HG03558 (cell line): ENCODE results near the gene MAP6D1.

ENCODE experiments used
- ATAC-seq: cut with Tn5 transposase; IDR thresholded peaks from one replicate; pipeline ENCODE4 v1.9.1; 2021; ENCODE audit warnings: moderate number of reproducible peaks; ENCODE audit not compliant: unreplicated experiment; ENCODE audit errors: extremely low read depth

The MAP6D1 gene

DNA sequence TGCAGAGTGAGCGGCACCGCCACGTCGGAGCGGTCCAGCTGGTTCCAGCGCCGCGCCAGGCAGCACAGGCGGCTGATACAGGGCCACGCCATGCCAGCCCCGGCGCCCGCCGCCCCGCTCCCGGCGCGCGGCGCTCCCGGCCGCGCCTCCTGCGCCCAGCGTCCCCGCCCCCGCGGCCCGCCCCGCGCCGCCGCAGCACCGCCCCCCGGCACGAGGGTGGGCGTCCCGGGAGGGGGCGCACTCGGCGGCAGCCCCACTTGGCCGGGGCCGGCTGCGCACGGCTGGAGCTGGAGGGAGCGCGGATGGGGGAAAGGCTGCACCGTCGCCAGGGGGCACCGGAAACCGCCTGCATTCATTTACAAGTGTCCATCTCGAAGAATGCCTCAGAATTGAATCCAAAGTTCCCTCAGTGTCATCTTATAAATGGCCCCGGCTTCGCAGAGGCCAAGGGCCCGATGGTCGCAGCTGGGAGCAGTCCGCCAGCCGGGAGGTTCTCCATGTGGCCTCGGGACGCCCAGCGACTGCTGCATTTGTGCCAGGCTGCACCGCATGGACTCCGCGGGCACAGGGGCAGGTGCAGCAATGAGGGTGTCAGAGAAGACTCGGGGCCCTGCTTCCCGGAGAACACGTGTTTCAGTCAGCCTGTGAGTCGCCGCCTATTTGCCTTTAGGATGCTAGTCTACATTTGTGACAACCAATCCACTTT is at the start of gene MAP6D1:
MAP6D1 (minus strand) TSS at position 122 of the 706 bp plus-strand sequence; CDS start at position 92, 30 bp downstream.
- ATAC-seq, result no peak

DNA sequence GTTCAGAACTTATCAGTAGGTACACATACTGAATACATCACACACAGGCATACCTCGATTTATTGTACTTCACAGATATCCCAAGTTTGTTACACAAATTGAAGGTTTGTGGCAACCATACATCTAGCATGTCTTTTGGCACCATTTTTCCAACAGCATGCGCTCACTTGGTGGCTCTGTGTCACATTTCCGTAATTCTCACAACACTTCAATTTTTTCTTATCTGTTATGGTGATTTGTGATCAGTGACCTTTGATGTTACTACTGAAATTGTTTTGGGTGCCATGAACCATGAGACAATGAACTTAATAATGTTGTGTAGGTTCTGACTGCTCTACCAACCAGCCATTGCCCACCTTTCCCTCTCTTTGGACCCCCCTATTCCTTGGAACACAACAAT is 48.5 kb upstream of the MAP6D1 start:
- no peak for ATAC-seq

DNA sequence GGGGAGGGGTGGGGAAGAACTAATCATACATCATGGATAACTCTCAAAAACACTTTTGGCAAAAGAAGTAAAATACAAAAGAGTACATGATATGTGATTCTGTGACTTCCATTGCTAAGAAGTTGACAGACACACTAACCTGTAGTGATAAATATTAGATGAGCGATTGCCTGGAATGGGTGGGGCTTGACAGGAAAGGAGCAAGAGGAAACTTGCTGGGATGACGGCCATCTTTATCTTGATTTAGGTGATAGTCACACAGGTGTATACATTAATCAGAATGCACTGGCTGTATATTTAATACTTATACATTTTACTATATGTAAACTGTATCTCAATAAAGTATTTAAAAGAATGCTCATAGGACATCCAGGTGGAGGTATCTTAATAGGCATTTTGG is 46.2 kb upstream of the MAP6D1 start:
- ATAC-seq, result no peak

DNA sequence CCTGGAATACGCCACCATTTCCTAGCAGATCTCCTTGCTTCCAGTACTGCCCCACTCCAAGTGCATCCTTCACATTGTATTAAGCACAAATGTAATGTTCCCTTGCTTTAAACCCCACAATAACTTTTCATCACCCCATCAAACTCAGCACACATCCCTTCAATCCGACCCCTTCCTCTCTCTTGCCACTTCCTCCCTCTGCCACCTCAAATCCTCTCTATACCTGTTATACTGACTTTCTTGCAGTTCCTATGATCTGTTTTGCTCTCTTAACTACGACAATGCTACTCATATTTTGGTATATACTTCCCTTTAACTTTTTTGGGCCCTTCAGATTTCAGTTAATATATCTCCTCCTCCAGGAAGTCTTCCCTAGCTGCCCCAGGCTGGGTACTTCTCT is 45.2 kb upstream of the MAP6D1 start:
- ATAC-seq, result no peak

DNA sequence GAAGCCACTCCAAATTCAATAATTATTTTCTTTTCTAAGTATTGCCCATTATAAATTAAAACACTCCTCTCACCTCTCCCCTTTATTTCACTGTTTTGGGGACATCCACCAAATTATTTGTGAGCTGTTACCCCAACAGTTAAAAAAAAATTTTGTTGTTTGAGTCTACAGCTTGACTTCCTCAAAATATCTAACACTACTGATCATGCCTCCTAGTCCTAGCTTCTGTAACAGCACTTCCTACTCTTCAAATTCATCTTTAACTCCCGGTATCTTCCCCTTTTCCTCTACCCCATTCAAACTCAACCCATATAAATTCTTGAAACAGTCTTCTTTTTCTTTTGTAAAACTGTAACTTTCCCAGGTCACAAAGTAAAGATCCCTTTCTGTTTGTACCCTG is 43.4 kb upstream of the MAP6D1 start:
- no peak for ATAC-seq

DNA sequence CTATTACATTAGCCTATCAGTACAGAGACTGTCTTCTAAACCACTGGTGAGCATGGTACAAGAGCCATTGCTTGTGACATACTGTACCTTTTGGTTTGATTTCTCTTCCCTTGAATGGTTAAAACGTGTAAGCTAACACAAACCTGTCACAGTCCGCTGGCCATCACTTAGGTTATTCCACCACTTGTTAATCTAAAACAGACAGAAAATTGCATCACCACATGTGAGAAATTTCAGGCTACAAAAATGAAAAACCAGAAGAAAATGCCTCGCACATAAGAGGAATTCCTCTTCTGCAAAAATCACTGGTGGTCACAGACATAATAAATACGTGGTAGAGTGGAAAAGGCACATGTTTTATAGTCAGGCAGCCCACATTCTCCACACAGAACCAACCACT is 37.2 kb upstream of the MAP6D1 start:
- ATAC-seq, result no peak

DNA sequence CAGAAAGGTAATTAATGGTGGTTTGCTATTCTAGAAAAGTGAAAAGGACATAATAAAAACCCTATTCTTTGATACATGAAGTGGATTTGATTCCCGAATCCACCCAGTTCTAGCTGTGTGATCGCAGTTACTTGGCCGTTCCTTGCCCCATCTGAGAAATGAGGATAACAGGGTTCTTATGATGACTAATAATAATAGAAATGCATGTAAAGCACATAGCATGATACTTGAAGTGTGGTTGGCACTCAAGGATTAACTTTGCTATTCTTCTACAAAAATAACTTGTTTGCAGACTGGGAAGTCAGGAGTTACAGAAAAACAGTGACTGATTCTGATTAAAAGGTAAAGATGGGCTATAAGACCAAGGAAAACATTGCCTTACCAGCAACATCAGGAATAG is 32.5 kb upstream of the MAP6D1 start:
- ATAC-seq, result no peak

DNA sequence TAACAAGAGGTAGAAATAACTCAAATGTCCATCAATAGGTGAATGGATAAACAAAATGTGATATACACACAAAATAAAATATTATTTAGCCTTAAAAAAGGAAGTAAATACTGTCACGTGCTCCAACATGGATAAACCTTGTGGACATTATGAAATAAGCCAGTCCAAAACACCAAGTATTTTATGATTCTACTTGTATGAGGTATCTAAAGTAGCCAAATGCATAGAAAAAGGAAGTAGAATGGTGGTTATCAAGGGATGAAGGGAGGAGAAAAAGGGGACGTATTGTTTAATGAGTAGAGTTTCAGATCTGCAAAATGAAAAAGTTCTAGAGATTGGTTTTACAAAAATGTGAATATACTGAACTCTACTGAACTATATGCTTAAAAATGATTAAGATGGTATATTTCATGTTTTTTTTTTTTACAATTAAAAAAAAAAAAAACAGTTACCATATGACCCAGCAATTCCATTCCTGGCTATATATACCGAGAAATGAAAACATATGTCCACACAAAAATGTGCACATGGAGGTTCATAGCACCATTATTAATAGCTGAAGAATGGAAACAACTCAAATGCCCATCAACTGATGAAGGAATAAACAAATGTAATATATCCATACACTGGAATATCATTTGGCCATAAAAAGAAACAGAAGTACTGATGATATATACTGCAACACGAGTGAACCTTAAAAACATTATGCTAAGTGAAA is 29.1 kb upstream of the MAP6D1 start:
- no peak for ATAC-seq

DNA sequence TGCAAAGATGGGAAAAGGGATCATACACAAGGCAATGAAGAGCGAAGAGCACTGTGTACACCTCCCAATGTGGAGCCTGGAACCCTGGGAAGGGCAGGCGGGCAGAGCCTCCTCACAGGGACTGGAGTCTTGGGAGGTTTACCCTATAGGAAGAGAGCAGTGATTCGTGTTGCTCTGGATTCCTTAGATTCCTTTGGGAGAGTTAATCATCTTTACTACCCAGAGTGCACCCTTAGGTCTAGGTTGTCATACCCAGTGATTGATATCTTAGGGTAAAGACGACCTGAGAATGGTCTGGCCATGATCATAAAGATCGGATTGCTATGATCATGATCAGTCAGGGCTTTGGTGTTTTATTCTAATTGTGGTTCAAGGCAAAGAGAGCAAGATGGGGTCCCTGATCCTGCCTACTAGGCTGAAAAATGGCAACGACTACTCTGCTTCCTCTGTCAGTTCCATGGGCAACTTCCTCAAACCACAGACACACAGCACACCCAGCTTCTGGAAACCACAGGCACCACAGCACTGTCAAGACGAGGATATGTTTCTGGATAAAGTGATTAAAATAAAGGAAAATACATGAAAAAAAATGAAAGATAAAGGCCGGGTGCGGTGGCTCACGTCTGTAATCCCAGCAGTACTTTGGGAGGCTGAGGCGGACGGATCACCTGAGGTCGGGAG is 20.4 kb upstream of the MAP6D1 start:
- no peak for ATAC-seq

DNA sequence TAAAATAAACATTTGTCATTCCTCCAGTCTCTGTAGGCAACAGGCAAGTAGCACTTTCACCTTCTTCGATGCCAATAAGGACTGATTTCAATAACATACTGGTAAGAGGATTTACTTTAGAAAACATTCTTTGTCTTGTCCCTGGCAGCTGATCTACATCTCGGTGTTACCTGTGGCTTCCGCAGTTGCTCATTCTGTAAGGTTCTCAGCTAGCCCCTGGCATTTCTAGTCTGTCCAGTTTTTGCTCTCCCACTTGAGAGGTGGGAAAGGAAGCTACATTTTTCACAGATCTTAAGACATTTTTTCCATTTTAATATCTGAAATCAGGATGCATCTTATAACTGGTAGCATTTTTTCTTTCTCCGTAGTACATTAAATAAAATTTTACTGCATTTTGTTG is 19.7 kb upstream of the MAP6D1 start:
- ATAC-seq, result no peak

DNA sequence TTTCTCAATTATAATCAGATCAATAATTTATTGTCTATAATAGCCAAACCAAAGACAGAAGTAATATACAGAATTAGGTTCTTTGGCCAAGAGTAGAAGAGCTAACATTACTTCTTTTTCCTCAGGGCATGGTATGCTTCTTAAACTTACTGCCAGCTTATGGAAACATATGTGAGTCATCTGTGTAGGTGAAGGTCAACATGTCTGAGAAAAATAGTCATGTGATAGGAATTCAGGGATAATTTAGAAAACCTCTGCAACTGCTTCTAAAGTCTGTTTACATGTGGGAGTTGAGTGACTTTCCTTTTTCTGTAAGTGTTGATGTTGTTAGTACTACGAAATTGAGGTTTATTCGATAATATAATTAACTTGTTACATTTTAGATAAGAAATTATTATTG is 19.2 kb upstream of the MAP6D1 start:
- no peak for ATAC-seq

DNA sequence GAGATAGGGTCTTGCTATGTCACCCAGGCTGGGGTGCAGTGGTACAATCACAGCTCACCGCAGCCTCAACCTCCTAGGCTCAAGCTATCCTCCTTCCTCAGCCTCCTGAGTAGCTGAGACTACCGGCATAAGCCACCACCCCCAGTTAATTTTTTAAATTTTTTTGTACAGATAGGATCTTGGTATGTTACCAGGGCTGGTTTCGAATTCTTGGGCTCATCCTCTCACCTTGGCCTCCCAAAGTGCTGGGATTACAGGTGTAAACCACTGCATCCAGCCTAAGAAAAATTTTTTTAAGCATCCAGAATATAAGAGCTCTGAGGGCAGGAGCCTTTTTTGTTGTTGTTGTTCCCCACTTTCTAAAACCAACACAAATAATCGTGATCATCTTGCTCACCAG is 14.4 kb upstream of the MAP6D1 start:
- ATAC-seq, result no peak

DNA sequence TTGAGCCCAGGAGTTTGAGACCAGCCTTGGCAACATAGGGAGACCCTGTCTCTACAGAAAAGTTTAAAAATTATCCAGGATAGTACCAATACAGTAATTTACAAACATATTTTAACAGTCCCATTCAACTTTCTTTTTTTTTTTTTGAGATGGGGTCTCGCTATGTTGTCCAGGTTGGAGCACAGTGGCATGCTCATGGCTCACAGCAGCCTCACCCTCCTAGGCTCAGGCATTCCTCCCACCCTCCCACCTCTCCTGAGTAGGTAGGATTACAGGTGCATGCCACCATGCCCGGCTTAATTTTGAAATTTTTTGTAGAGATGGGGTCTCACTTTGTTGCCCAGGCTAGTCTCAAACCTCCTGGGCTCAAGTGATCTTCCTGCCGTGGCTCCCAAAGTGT is 12.5 kb upstream of the MAP6D1 start:
- no peak for ATAC-seq

DNA sequence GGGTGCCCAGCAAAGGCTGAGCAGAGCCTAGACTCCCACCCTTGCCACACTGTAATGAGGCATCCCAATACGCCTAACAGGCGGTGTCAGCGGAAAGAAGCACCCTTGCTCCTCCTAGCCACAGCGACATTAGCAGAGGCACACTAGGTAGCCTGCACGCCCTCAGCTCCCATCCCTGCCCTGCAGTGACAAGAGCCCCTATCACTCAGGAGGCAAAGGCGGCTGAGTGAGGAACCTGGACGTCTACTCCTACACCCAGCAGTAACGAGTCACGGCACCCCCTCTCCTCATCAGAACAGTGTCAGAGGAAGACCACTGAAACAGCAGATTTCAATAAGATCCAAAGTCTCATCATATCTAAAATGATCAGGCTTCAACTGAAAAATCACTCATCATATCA is 12.0 kb upstream of the MAP6D1 start:
- no peak for ATAC-seq

DNA sequence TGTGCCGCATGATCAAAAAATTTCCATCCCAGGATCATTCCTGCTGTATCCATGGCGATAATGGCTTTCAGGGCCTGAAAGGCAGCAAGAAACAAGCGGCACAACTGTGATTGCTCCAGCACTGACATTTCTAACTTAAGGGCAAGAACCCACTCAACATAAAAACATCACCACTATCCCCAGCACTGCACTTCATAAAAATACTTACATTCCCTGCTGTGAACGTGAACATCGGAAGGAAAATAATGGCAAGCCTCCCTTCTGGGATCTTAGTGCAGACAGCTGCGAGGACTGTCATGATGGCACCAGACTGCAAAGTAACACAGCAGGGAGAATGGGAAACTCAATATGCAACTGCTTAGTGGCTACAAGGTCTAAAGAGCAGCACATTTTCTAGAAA is 8.1 kb upstream of the MAP6D1 start:
- ATAC-seq, result no peak

DNA sequence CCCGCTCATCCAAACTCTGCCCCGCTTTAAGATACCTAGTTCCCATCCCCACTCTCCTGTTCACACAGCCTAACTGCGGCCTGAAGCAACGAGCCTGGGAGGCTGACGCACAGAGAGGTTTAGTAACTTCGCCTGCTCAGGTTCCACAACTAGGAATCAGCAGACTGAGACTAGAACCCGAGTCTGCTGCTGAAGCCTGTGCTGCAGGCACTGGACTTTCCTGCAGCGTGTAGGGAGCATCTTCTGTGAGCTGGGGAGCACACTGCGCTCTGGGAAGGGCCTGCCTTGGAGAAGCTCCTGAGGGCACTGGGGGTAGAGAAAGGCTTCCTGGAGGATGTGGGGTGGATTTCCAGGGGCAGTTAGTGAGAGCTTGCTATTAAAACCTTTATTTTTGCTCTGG is 4.8 kb upstream of the MAP6D1 start:
- ATAC-seq, result no peak

DNA sequence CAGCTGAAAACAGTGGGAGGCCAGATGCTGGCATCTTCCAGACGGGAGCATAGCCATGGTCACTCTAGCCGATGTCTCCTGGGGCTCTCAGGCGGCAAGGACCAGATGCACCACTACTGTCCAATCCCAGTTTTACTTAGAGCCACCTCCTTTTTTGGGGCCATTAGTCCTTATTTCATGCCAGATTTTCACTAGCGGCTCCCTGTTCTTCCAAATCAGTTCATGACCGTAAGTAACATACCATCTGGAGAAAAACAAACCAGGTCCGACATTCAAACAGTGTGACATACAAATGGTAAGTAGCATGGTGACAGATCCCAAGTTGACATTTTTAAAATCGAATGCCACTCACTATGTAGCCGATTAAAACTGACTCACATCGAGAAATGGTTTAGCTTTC is 4.1 kb upstream of the MAP6D1 start:
- no peak for ATAC-seq

DNA sequence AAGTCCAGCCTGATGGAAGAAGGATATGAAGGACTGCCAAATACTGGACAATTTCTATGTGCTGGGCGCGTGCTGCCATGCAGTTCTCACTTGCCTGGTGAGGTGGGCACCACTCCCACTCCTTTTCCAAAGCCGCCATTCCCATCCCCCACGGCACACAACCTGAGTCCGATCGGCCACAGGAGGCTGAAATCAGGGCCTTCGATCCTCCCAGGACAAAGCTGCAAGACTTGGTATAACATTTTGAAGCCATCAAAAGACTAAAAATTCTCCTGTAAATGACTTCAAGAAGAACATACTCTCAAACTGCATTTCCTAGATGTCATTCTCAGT is 3.1 kb upstream of the MAP6D1 start:
- ATAC-seq, result no peak

DNA sequence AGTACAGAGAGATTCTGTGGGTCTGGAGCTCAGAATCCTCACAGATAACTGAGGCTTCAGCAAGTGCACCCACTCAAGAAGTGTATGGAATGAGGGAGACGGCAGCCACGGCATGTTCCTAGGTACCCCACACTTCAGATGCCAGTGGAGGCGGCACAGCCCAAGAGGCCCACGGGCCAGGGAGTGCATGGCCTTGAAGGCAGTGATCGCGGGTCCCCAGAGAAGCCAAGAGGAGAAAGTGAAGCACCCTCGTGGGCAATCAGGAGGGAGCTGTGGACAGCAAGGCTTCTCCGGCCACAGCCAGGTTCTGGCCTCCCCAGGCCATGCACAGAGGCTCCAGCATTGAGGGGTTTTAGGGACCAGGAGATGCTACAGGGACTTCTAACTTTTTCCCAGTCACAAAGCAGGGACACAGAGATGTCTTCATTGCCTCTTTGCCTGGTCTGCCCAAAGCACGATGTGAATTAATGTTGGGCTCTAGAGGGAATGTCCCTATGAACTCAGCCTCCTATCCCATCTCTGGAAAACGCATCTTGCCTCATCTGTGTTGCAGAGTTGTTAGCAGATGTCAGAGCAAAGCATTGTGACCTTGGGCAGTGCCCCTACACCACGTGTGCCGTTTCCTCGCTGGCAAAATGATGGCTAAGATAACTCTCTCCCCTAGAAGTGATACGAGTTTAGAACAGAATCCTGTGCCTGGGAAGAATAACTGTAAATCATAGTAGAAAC is 2.6 kb upstream of the MAP6D1 start:
- no peak for ATAC-seq

DNA sequence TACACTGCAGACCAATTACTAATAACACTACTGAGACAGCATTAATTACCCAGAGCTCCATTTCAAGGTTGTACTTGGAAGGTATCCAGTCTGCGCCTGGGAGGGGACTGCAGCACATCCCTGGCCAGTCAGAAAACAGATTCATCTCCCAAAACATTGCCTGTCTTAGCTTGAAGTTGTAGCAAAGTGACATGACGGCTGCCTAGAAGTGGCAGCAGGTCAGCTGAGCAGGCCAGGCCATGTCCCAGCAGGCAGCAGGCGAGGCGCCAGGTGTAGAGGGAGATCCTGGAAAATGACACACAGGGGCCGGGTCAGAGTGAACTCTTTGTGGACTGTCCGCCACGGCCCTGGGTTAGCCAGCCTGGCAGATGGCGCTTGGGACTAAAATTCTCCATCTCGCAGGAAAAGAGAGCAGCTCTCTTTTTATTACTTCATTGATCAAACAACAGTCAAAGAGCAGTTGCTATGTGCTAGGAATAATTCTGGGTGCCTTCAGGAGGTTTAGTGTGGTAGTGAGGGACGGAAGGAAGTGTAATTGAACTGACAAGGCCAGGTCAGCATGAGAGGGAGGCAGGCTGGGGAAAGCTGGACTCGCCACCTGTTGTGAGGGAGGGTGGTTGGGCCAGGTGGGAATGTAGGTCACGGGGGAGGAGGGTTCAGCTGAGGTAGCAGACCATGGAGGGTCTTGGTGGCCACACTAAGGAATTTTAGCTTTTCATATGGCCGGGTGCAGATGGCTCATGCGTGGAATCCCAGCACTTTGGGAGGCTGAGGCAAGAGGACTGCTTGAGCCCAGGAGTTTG is 1.3 kb upstream of the MAP6D1 start:
- no peak for ATAC-seq
